Measurements from ENCODE around the gene FLNA. TPM values are rescaled to one million over a fixed set of nuclear protein-coding genes. Genes with fewer than 3 reads are reported as not detected.

FLNA gene
- total RNA-seq, 2 experiments from 2014 or later: 1,012 to 1,022 TPM

DNA sequence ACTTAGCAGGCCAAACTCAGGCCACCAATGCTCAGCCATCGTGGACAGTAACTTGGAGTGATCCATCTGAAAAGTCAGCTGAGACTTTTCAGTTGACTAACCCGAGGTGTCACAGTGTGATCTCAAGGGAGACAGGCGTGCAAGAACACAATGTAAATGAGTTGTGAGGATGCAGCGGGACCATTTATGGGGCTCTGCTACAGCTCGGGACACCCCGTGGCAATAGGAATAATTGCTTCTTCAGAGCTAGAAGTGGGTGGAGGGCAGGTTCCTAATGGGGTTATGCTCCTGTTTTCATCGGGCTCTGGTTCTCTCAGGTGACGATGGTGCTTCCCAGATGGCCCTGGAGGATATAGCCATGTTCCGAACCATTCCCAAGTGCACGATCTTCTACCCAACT, 51.5 kb downstream of the FLNA start:
- ATAC-seq (ENCODE audit: poor library complexity): no peak
- Histone ChIP-seq H3K36me3 (ENCODE audit: insufficient read depth, low read length) (no peaks in the 10 kb centered on the region), H3K27ac (ENCODE audit: low read depth in 1 of 2, low read length in 2 of 2) (no peak overlapping the region), H3K27me3 (ENCODE audit: control insufficient read depth in 1 of 2, insufficient read depth in 2 of 2, low read length in 2 of 2) (no peaks in the 10 kb centered on the region), H3K4me3 (ENCODE audit: low read length) (no peak overlapping the region), H3K9me3 (ENCODE audit: control insufficient read depth in 1 of 2, insufficient read depth in 1 of 2, low read length in 2 of 2) (no peaks in the 10 kb centered on the region), H3K4me1 (ENCODE audit: insufficient read depth, low read length) (peaks cover 48% of the 10 kb centered on the region)
- Mint-ChIP-seq H3K27ac (no peak overlapping the region), H3K9me3 (no peaks in the 10 kb centered on the region), H3K36me3 (ENCODE audit: low read depth) (no peaks in the 10 kb centered on the region), H3K4me3 (no peak overlapping the region), H3K4me1 (ENCODE audit: low read depth) (peaks cover 42% of the 10 kb centered on the region), H3K27me3 (no peaks in the 10 kb centered on the region)
- DNase-seq: no peak
- POLR2A ChIA-PET: no interaction called here
- TF ChIP-seq, protein P1, sequence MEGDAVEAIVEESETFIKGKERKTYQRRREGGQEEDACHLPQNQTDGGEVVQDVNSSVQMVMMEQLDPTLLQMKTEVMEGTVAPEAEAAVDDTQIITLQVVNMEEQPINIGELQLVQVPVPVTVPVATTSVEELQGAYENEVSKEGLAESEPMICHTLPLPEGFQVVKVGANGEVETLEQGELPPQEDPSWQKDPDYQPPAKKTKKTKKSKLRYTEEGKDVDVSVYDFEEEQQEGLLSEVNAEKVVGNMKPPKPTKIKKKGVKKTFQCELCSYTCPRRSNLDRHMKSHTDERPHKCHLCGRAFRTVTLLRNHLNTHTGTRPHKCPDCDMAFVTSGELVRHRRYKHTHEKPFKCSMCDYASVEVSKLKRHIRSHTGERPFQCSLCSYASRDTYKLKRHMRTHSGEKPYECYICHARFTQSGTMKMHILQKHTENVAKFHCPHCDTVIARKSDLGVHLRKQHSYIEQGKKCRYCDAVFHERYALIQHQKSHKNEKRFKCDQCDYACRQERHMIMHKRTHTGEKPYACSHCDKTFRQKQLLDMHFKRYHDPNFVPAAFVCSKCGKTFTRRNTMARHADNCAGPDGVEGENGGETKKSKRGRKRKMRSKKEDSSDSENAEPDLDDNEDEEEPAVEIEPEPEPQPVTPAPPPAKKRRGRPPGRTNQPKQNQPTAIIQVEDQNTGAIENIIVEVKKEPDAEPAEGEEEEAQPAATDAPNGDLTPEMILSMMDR (IDR thresholded peaks at IDR 0.05): no peak
- intact Hi-C loops (cut with DNase I, micrococcal nuclease): no loop called here
- CTCF ChIA-PET: no interaction called here

DNA sequence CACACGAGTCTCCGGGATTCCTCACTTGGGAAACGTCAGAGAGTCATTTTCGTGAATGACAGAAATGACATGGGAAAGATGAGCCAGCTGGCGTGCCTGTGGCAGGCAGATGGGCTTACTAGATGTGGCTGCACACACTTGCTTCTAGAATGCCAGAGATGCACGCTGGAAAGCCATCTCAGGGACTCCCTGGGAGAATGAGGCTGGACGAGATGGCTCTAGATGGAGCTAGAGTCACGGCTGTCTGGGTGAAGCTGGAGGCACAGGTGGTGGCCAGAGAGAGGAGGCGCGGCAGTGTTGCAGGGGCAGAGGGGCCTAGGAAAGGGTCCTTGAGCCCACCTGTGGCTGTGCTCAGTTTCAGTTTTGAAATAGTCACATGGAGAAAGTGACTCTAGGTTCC, 52.8 kb downstream of the FLNA start:
- Mint-ChIP-seq H3K27ac (no peak overlapping the region), H3K4me1 (ENCODE audit: low read depth) (peaks cover 36% of the 10 kb centered on the region), H3K9me3 (no peaks in the 10 kb centered on the region), H3K36me3 (ENCODE audit: low read depth) (no peaks in the 10 kb centered on the region), H3K4me3 (peak overlapping the region; percentile 4), H3K27me3 (no peaks in the 10 kb centered on the region)
- Histone ChIP-seq H3K27me3 (ENCODE audit: control insufficient read depth in 1 of 2, insufficient read depth in 2 of 2, low read length in 2 of 2) (no peaks in the 10 kb centered on the region), H3K27ac (ENCODE audit: low read depth in 1 of 2, low read length in 2 of 2) (no peak overlapping the region), H3K4me1 (ENCODE audit: insufficient read depth, low read length) (peaks cover 44% of the 10 kb centered on the region), H3K36me3 (ENCODE audit: insufficient read depth, low read length) (no peaks in the 10 kb centered on the region), H3K9me3 (ENCODE audit: control insufficient read depth in 1 of 2, insufficient read depth in 1 of 2, low read length in 2 of 2) (no peaks in the 10 kb centered on the region), H3K4me3 (ENCODE audit: low read length) (no peak overlapping the region)
- peak in 3 of 14 experiments; percentile 28 to 46 (median 43) for DNase-seq
- intact Hi-C loops (cut with DNase I, micrococcal nuclease): loop anchor here in 1 of 2 experiments (2.0 kb wide), 1 partner anchor 51 kb away; no protein-coding TSS in a partner anchor
- POLR2A ChIA-PET: no interaction called here
- ATAC-seq (ENCODE audit: poor library complexity): no peak
- CTCF ChIA-PET: no interaction called here
- TF ChIP-seq, protein P1 (IDR thresholded peaks at IDR 0.05): no peak

DNA sequence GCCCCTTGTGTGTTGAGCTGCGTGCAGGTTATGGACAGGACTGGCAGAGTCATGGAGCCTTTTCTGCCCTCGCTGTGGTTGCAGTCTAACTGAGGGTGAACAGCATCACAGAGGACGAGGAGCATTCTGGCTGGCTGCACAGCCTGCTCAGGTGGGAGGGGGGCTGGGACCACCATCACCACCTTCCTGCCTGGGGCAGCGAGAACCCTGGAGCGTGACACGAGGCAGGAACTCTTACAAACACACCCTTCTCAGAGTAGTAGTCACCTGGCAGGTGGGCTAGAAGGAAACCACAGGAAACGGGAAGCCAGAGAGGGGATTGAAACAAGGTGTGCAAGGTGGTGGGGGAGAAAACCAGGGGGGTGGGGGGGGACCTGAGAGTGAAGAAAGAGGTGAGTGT, 53.3 kb downstream of the FLNA start:
- TF ChIP-seq, protein P1 (IDR thresholded peaks at IDR 0.05): no peak
- H3K4me1 ChIP-seq (ENCODE audit: insufficient read depth, low read length): peaks cover 40% of the 10 kb centered on the region
- H3K27me3 ChIP-seq (ENCODE audit: control insufficient read depth in 1 of 2, insufficient read depth in 2 of 2, low read length in 2 of 2): no peaks in the 10 kb centered on the region
- H3K9me3 ChIP-seq (ENCODE audit: control insufficient read depth in 1 of 2, insufficient read depth in 1 of 2, low read length in 2 of 2): no peaks in the 10 kb centered on the region
- H3K27ac ChIP-seq (ENCODE audit: low read depth in 1 of 2, low read length in 2 of 2): no peak overlapping the region
- no peak overlapping the region for H3K27ac Mint-ChIP-seq
- ChIA-PET CTCF (no interaction called here), POLR2A (no interaction called here)
- no peak for ATAC-seq (ENCODE audit: poor library complexity)
- H3K4me3 ChIP-seq (ENCODE audit: low read length): no peak overlapping the region
- H3K36me3 Mint-ChIP-seq (ENCODE audit: low read depth): no peaks in the 10 kb centered on the region
- no peak overlapping the region for H3K4me3 Mint-ChIP-seq
- H3K9me3 Mint-ChIP-seq: no peaks in the 10 kb centered on the region
- H3K27me3 Mint-ChIP-seq: no peaks in the 10 kb centered on the region
- intact Hi-C loops (cut with DNase I, micrococcal nuclease): loop anchor here in 1 of 2 experiments (2.0 kb wide), 1 partner anchor 52 kb away; no protein-coding TSS in a partner anchor
- peak in 1 of 14 experiments; percentile 12 for DNase-seq
- H3K36me3 ChIP-seq (ENCODE audit: insufficient read depth, low read length): no peaks in the 10 kb centered on the region
- peaks cover 32% of the 10 kb centered on the region for H3K4me1 Mint-ChIP-seq (ENCODE audit: low read depth)

All from CD4-positive, alpha-beta T cell (primary cell).